Keratinocyte (primary cell): Measurements from ENCODE around the gene ZNF860.

Source experiments
- EZH2 ChIP-seq: IDR thresholded peaks from one replicate; pipeline ENCODE4 v1.6.1; 2012; ENCODE audit warnings: inconsistent platforms, mild to moderate bottlenecking, low read length, moderate library complexity
- TF ChIP-seq, protein P1 (sequence below), 3 experiments: IDR thresholded peaks in 1 of 3; conservative IDR thresholded peaks in 1 of 3; optimal IDR thresholded peaks in 1 of 3; 2 replicates in 2 of 3; 3 replicates in 1 of 3; pipeline versions ENCODE3 to v1.5.1; 2011; ENCODE audit warnings: low read length in 3 of 3, mild to moderate bottlenecking in 3 of 3, moderate library complexity in 2 of 3, control low read depth in 1 of 3, inconsistent platforms in 1 of 3; ENCODE audit not compliant: insufficient read depth in 2 of 3; ENCODE audit errors: extremely low read depth in 1 of 3

DNA sequence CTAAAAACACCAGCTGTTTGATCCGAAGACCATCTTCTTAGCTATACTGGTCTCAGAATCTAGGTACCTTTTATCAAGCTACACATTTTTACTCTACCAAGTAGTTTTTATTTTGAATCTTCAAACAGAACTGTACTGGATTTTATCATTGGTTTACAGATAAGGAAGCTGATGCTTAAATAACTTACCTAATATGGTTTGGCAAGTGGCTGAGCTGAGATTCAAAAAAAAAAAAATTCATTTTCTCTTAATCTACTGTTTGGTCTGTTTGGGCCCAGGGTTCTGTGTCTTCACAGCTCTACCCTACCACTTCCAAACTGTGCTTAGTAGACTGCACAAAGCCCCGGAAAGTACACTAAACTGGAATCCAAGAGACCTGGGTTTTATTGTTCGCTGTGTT is 35.7 kb downstream of the ZNF860 start:
- TF ChIP-seq, protein P1, sequence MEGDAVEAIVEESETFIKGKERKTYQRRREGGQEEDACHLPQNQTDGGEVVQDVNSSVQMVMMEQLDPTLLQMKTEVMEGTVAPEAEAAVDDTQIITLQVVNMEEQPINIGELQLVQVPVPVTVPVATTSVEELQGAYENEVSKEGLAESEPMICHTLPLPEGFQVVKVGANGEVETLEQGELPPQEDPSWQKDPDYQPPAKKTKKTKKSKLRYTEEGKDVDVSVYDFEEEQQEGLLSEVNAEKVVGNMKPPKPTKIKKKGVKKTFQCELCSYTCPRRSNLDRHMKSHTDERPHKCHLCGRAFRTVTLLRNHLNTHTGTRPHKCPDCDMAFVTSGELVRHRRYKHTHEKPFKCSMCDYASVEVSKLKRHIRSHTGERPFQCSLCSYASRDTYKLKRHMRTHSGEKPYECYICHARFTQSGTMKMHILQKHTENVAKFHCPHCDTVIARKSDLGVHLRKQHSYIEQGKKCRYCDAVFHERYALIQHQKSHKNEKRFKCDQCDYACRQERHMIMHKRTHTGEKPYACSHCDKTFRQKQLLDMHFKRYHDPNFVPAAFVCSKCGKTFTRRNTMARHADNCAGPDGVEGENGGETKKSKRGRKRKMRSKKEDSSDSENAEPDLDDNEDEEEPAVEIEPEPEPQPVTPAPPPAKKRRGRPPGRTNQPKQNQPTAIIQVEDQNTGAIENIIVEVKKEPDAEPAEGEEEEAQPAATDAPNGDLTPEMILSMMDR (optimal IDR thresholded peaks at IDR 0.05 in 1 of 3, IDR thresholded peaks at IDR 0.05 in 1 of 3, conservative IDR thresholded peaks at IDR 0.05 in 1 of 3; ENCODE audit: extremely low read depth in 1 of 3, insufficient read depth in 2 of 3, low read length in 3 of 3) = no peak
- no peak for TF ChIP-seq EZH2
